ENCODE measurements around the gene EEF2K.
"Not testable (repeated sequence)": the region's sequence is repeated elsewhere in the genome, so short reads cannot be mapped to it uniquely, and the experiment has no call there.

Gene EEF2K

GRCh38 chr16:22190081-22190775, 15.8 kb upstream of the EEF2K start:
- peak; percentile 80 for DNase-seq (ENCODE audit: low read depth)

GRCh38 chr16:22190776-22191531, 15.1 kb upstream of the EEF2K start:
- peak; percentile 99 for DNase-seq (ENCODE audit: low read depth)

GRCh38 chr16:22191532-22192260, 14.4 kb upstream of the EEF2K start:
- DNase-seq (ENCODE audit: low read depth) = no peak

- DNase-seq (ENCODE audit: low read depth) = peak; percentile 70
These were observed 13.6 kb upstream of the EEF2K start for GRCh38 chr16:22192261-22193062.

GRCh38 chr16:22193063-22193411, 13.0 kb upstream of the EEF2K start:
- no peak for DNase-seq (ENCODE audit: low read depth)

GRCh38 chr16:22194707-22195444, 11.2 kb upstream of the EEF2K start:
- DNase-seq (ENCODE audit: low read depth) = no peak

GRCh38 chr16:22195445-22195694, 10.7 kb upstream of the EEF2K start:
- DNase-seq (ENCODE audit: low read depth) = no peak

- DNase-seq (ENCODE audit: low read depth) = peak; percentile 82
These were observed 10.2 kb upstream of the EEF2K start for GRCh38 chr16:22195695-22196558.

GRCh38 chr16:22196559-22197168, 9.4 kb upstream of the EEF2K start:
- DNase-seq (ENCODE audit: low read depth) = not testable (repeated sequence)

- no peak for DNase-seq (ENCODE audit: low read depth)
These were observed 7.4 kb upstream of the EEF2K start for GRCh38 chr16:22198547-22199293.

- no peak for DNase-seq (ENCODE audit: low read depth)
These were observed 3.8 kb upstream of the EEF2K start for GRCh38 chr16:22202261-22202637.

GRCh38 chr16:22203091-22203490, 3.0 kb upstream of the EEF2K start:
- DNase-seq (ENCODE audit: low read depth) = no peak

GRCh38 chr16:22204091-22204655, 1.9 kb upstream of the EEF2K start:
- no peak for DNase-seq (ENCODE audit: low read depth)

GRCh38 chr16:22205577-22206012, 483 bp upstream of the EEF2K start:
- no peak for DNase-seq (ENCODE audit: low read depth)

- peak; percentile 37 for DNase-seq (ENCODE audit: low read depth)
These were observed 1.0 kb downstream of the EEF2K start for GRCh38 chr16:22206842-22207714.

- no peak for DNase-seq (ENCODE audit: low read depth)
These were observed 1.8 kb downstream of the EEF2K start for GRCh38 chr16:22207715-22208360.

- no peak for DNase-seq (ENCODE audit: low read depth)
These were observed 4.2 kb downstream of the EEF2K start for GRCh38 chr16:22210285-22210684.

GRCh38 chr16:22210854-22211253, 4.8 kb downstream of the EEF2K start:
- DNase-seq (ENCODE audit: low read depth) = no peak

Measured in activated gamma-delta T cell treated with anti-CD3 and anti-CD28 coated beads, Interleukin-2, amount 50 U/mL, for 16 hours (primary cell).